Esophagus muscularis mucosa (tissue), 3 donors: Measurements from ENCODE around the gene WFIKKN1.

Experiments used
- POLR2A ChIP-seq: fragments of 450-650 bp; IDR thresholded peaks from one replicate; pipeline ENCODE4 v1.6.1; 2017; ENCODE audit warnings: antibody characterized with exemption, moderate library complexity, mild to moderate bottlenecking, low read depth
- POLR2AphosphoS5 ChIP-seq, 2 donors: sonication (generic); formaldehyde crosslinking; IDR thresholded peaks; one replicate each; pipeline ENCODE4 v1.6.1; 2017; ENCODE audit warnings: antibody characterized with exemption in 2 of 2
- TF ChIP-seq, protein P1 (sequence below), 3 experiments: fragments of 200-600 bp in 2 of 3; fragments of 450-650 bp in 1 of 3; sonication (generic) in 2 of 3; IDR thresholded peaks; one replicate each; pipeline ENCODE4 v1.5.1; 2017 to 2019; ENCODE audit warnings: antibody characterized with exemption in 3 of 3, mild to moderate bottlenecking in 2 of 3, moderate library complexity in 1 of 3

- TF ChIP-seq, protein P1, sequence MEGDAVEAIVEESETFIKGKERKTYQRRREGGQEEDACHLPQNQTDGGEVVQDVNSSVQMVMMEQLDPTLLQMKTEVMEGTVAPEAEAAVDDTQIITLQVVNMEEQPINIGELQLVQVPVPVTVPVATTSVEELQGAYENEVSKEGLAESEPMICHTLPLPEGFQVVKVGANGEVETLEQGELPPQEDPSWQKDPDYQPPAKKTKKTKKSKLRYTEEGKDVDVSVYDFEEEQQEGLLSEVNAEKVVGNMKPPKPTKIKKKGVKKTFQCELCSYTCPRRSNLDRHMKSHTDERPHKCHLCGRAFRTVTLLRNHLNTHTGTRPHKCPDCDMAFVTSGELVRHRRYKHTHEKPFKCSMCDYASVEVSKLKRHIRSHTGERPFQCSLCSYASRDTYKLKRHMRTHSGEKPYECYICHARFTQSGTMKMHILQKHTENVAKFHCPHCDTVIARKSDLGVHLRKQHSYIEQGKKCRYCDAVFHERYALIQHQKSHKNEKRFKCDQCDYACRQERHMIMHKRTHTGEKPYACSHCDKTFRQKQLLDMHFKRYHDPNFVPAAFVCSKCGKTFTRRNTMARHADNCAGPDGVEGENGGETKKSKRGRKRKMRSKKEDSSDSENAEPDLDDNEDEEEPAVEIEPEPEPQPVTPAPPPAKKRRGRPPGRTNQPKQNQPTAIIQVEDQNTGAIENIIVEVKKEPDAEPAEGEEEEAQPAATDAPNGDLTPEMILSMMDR (IDR thresholded peaks at IDR 0.05) = no peak
- TF ChIP-seq POLR2AphosphoS5 (IDR thresholded peaks at IDR 0.05) = no peak
- TF ChIP-seq POLR2A = no peak
These were observed 47.5 kb downstream of the WFIKKN1 start for GRCh38 chr16:678209-678857.
